Mammary epithelial cell (primary cell): ENCODE measurements around the gene CNTN5.

Experiments
- EZH2 ChIP-seq: IDR thresholded peaks from 2 replicates; pipeline ENCODE4 v1.6.1; 2012; ENCODE audit warnings: low read length, inconsistent platforms, borderline replicate concordance
- TF ChIP-seq, protein P1 (sequence below), 2 donors: IDR thresholded peaks in 1 of 2; conservative IDR thresholded peaks in 1 of 2; 2 replicates each; pipeline ENCODE4 v1.5.1; 2011 to 2012; ENCODE audit warnings: inconsistent platforms in 2 of 2, low read length in 2 of 2, mild to moderate bottlenecking in 2 of 2, control low read depth in 1 of 2, low read depth in 1 of 2; ENCODE audit not compliant: insufficient read depth in 1 of 2; ENCODE audit errors: extremely low read depth in 1 of 2

DNA sequence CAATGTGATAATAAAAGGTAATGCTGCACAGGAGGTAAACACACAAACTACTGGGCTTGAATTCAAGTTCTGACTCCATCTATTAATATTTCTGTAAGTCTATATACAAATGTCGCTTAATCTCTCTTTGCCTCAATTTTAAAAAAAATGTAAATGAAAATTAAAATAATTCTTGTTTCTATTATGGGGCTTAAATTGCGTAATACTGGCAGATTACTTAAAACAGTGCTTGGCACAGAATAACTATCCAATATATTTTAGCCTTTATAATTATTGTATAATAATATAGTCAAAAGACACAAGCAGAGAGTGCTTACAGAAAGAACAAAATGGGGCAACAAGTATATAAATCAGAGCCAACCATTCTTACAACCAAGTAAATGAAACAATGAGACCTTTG lies 489.1 kb downstream of the CNTN5 start:
- TF ChIP-seq, protein P1, sequence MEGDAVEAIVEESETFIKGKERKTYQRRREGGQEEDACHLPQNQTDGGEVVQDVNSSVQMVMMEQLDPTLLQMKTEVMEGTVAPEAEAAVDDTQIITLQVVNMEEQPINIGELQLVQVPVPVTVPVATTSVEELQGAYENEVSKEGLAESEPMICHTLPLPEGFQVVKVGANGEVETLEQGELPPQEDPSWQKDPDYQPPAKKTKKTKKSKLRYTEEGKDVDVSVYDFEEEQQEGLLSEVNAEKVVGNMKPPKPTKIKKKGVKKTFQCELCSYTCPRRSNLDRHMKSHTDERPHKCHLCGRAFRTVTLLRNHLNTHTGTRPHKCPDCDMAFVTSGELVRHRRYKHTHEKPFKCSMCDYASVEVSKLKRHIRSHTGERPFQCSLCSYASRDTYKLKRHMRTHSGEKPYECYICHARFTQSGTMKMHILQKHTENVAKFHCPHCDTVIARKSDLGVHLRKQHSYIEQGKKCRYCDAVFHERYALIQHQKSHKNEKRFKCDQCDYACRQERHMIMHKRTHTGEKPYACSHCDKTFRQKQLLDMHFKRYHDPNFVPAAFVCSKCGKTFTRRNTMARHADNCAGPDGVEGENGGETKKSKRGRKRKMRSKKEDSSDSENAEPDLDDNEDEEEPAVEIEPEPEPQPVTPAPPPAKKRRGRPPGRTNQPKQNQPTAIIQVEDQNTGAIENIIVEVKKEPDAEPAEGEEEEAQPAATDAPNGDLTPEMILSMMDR (conservative IDR thresholded peaks at IDR 0.05 in 1 of 2, IDR thresholded peaks at IDR 0.05 in 1 of 2; ENCODE audit: extremely low read depth in 1 of 2, insufficient read depth in 1 of 2, low read depth in 1 of 2, low read length in 2 of 2): no peak
- no peak for TF ChIP-seq EZH2
